NOMO-1 (cell line): Measurements from ENCODE around the gene SLC38A8.

Experiments
- DNase-seq, 2 experiments: peaks; one replicate each; lab custom pipeline; 2025; ENCODE audit not compliant: unreplicated experiment in 2 of 2; lab: John Stamatoyannopoulos, UW

Gene SLC38A8

GRCh38 chr16:84068783-84069462, 26.3 kb upstream of the SLC38A8 start:
- no peak for DNase-seq

- DNase-seq: no peak
Observed at GRCh38 chr16:84068041-84068440, 25.4 kb upstream of the SLC38A8 start.

- DNase-seq: no peak
Observed at GRCh38 chr16:84067640-84068039, 25.0 kb upstream of the SLC38A8 start.

GRCh38 chr16:84065536-84066132, 23.0 kb upstream of the SLC38A8 start:
- DNase-seq: peak in 1 of 2 experiments; percentile 24

GRCh38 chr16:84063980-84064379, 21.4 kb upstream of the SLC38A8 start:
- no peak for DNase-seq

- peak; percentile 33 to 49 for DNase-seq
Observed at GRCh38 chr16:84062734-84063640, 20.4 kb upstream of the SLC38A8 start.

- DNase-seq: no peak
Observed at GRCh38 chr16:84061236-84061819, 18.7 kb upstream of the SLC38A8 start.

- no peak for DNase-seq
Observed at GRCh38 chr16:84059946-84060901, 17.6 kb upstream of the SLC38A8 start.

GRCh38 chr16:84059111-84059510, 16.5 kb upstream of the SLC38A8 start:
- DNase-seq: no peak

- no peak for DNase-seq
Observed at GRCh38 chr16:84058664-84059063, 16.1 kb upstream of the SLC38A8 start.

GRCh38 chr16:84058211-84058610, 15.6 kb upstream of the SLC38A8 start:
- no peak for DNase-seq

GRCh38 chr16:84056933-84057332, 14.3 kb upstream of the SLC38A8 start:
- no peak for DNase-seq

GRCh38 chr16:84055801-84056634, 13.4 kb upstream of the SLC38A8 start:
- no peak for DNase-seq

- DNase-seq: no peak
Observed at GRCh38 chr16:84055366-84055765, 12.8 kb upstream of the SLC38A8 start.

- no peak for DNase-seq
Observed at GRCh38 chr16:84054916-84055315, 12.3 kb upstream of the SLC38A8 start.

- no peak for DNase-seq
Observed at GRCh38 chr16:84054271-84054670, 11.7 kb upstream of the SLC38A8 start.

GRCh38 chr16:84053237-84053636, 10.6 kb upstream of the SLC38A8 start:
- no peak for DNase-seq

- DNase-seq: no peak
Observed at GRCh38 chr16:84052071-84052622, 9.6 kb upstream of the SLC38A8 start.

- no peak for DNase-seq
Observed at GRCh38 chr16:84050316-84050715, 7.7 kb upstream of the SLC38A8 start.
